Activated T-cell treated with anti-CD3 and anti-CD28 coated beads for 1 hour (primary cell): ENCODE data around the gene PWP2.
"Not testable (repeated sequence)": the region's sequence is repeated elsewhere in the genome, so short reads cannot be mapped to it uniquely, and the experiment has no call there.

ENCODE experiments used
- DNase-seq: peaks from one replicate; pipeline ENCODE4 v3.0.0-alpha.2; 2020; ENCODE audit warnings: low read depth

Gene PWP2

DNA sequence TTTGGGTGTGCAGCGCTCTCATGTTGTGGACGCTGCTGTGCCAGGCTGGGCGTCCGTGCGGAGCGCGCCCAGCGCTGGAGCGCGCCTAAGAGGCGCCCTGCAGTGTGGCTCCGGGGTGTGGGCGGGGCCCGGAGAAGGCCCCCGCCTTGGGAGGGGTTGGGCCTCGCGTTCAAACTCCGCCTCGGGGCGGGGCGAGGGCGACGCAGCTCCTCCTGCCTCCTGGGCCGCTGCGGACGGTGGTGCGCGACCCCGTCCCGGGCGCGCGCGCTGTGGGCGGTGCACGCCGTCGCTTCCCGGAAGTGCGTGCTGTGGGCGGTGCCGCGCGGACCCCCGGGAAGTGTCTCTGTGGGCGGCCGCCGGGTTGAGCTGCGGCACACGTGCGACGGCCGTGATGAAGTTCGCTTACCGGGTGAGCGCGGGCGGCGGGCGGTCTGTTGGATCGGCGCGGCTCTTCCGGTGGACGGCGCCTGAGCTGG is at the start of gene PWP2:
Gene PWP2 (plus strand): TSS at position 374 of the 476 bp plus-strand sequence. CDS start 18 bp downstream, at position 392.
- DNase-seq = not testable (repeated sequence)

DNA sequence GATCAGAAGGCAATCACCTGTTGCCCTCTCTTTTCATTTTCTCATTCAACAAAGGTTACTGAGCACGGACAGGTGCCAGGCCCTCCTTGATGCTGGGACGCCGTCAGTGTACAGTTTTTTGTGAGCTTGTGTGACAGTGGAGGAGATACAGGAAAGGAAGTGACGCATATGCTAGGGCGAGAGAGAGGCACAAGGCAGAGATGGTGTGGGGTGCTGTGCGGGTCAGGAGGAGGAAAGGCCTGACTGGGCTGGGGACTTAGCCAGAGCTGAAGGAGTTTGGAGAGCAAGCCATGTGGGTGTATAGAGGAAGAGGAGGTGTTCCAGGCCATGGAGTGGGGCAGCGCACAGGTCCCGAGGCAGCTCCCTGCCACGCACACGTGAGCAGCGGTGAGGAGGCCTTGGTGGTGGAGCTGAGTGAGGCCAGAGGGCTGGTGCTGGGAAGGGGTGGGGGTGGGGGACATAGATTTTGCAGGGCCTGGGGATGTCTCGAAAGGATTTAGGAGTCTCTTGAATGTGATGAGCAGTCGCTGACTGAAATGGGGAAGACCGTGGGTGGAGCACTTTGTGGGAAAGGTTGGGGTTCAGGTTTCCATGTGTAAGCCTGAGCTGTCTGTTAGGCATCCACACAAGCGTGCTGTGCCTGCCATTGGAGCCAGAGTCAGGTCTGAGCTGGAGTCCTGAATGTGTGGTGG is 49.1 kb upstream of the PWP2 start:
- no peak for DNase-seq

DNA sequence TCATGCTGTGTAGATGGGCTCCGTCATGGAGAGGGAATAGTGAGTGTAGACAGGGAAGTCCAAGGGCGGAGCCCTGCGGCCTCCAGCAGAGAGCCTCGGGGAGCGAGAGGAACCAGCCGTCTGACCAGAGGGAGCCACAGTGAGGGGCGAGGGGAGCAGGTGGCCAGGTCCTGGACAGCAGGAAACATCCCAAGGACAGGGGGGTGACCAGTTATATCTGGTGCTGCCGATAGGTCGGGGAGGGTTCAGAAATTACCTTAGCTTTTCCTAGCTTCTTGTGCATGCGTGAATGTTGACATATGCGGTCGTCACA is 48.6 kb upstream of the PWP2 start:
- no peak for DNase-seq

DNA sequence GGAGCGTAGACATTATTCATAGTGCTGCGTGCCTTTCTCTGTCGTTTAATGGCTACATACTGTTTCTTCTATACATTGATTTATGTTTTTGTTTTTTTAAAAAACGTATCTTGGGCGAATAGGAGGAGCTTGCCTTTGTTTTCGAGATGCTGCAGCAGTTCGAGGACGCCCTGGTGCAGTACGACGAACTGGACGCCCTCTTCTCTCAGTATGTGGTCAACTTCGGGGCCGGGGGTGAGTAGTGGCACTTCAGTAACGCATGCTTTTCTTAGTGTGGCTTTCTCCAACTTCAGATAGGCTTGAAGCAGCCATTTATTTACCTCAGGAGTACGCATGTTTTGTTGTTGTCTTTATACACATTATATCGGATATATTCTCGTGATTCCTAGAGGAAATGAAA is 48.2 kb upstream of the PWP2 start:
- no peak for DNase-seq

DNA sequence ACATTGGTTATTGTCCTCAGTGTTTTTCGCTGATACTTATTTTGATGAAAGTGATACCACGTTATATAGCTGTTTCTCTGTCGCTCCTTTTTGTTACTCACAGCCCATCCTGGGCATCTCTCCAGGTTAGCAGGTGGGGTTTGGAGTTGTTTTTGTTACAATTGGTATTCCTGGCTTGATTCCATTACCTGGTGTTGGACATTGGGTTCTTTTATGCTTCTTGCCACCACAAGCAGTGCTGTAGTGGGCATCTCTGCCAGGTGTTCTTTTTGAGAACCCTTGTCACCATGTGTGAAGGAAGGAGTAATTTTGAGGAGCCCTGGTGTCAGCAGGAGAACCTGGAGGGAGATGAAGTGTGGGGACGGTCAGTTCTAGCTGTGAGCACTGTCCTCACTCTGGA is 47.5 kb upstream of the PWP2 start:
- DNase-seq = no peak

DNA sequence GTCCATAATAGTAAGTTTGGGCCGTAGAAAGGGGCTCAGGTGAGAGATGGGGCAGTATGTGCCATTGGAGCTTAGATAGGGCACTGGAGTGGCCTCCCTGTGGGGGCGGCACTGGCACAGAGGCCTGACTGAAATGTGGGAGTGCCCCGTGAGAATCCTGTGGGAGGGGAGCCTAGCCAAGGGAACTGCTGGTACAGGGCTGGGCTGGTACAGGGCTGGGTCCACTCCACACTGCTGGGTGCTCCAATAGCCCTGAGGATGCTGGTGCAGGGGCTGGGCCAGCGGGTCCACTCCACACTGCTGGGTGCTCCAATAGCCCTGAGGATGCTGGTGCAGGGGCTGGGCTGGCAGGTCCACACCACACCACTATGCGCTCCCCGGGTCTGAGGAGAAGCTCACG is 44.8 kb upstream of the PWP2 start:
- no peak for DNase-seq

DNA sequence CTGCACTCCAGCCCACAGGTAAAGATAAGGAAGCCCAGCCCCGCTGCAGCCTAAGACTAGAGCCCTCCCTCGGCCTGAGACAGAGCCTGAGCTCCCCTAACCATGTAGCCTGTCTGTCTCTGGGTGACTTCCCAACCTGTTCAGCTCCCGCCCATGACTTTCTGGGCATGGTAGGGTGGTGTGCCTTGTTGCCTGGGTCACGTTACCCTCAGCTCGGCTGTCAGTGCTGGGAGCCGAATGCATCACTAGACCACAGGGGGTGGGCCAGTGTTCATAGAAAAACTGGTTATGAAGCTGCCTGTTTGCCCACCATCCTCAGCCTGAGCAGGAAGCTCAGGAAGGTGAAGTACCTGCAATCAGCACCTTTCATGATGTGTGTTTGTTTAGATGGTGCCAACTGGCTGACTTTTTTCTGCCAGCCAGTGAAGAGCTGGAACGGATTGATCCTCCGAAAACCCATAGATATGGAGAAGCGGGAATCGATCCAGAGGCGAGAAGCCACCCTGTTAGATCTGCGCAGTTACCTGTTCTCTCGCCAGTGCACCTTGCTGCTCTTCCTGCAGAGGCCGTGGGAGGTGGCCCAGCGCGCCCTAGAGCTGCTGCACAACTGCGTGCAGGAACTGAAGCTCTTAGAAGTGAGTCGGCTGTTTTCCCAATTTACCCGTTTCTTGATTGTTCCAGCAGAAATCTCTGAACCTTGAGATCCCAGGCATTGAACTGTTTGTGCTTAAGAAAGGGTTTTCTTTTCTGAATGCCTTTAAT is 43.9 kb upstream of the PWP2 start:
- no peak for DNase-seq

DNA sequence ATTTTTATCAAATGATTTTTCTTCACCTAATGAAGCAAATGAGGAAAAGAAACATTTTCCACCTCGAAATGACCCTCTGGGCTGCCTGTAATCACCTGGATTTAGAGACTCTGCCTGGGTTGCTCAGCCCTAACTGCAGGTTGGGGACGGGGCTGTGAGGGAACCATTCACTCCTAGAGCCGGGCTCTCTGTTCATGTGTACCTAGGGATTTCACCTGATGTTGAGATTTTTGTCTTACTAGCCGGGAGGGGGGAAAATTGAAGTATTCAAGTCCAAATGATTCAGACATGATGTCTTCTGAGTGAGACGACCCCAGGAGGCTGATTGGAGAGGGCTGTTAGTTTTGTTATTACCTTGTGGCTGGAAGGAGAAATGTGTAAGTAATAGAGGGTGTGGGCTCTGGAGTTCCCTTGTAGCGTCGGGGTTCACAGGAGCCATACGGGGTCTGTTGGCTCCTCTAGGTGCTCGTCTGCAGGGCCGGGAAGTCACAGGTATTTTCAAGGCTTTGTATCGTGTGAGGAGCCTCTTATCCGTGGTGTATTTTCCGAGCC is 42.3 kb upstream of the PWP2 start:
- no peak for DNase-seq

DNA sequence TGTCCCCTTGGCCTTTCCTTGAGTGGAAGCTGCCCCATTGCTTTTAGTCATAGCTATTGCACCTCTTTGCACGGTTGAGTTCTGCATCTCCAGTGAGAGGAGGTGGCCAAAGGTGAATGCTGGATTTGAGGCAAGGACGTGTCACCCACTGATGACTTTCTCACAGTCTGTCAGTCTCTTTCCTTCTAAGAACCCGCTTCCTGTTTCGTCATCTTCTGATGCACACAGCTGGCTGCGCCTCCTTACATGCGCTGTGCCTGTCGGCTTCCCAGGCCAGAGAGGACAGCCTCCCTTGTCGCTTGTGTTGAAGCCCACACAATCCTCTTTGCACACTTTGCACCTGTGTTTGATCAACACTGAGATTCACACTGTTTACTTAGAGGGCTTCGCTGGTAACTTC is 41.8 kb upstream of the PWP2 start:
- peak; percentile 50 for DNase-seq

DNA sequence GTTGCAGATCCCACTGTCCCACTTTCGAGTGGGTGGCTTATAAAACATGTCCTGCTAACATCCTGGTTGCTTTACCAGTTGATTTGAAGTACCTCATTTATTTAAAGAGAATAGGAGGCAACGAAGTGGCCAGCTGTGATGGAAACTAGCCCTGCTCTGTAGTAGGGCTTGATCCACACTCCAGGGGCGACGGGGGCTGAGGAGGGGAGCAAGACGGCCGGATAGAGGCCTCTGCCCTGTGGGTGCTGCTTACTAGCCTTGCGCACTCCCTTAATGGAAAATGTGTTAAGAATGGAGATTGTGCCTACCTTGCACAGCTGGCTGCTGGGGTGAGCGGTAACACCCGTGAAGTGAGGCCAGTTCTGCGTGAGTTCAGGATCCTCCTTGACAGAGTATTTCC is 41.1 kb upstream of the PWP2 start:
- no peak for DNase-seq

DNA sequence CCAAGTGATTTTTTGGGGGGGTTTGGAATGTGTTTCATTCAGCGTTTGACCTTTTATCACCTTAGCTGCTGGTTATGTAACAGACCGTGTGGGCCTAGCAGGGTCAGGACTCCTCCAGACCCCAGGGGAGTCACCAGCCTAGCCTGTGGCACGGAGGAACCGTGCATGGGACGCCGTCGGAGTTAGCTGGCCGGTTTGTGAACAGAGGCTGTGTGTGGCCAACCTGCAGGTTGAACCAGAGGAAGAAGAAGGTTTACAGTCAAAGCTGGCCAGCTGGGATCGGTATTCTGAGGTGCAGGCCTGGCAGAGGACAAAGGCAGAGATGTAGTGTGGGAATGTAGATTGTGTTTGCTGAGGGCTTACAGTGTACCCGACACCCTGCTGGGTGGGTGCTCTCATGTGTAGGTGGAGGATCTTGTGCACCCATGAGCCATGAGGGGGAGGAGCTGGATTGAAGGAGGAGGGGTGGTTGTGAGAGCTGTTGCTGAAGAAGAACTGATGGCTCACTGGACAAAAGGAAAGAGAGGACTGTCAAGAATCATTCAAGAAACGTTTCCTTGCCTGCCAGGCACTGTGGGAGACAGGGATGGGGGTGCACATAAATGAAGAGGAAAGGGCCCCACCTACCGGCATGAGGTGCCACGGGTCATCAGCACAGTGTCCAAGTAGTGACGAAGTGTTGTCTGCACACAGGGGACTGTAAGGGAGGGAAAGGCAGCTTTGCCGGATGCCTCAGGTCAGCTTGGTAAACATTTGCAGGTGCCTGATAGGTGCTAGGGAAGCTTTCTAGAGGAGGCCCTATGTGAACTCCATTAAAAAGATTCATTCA is 40.0 kb upstream of the PWP2 start:
- no peak for DNase-seq

DNA sequence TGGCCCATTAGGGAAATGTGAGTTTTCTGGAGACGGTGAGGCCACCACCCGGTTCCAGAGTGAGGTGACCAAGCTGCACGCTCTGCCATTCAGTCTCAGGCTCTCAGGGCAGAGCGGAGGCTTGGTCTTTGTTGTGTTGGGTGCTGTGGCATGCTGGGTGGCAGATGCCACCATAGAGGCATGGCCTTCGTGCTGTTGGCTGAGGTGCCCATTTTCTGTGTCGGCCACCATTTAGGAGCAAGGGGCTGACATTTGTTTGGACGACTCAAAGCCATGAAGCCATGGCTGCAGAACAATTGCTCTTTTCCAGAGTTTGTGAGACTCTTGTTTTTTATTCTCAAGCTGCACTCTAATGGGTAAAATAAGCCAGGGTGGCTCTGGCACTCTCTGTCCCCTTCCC is 36.8 kb upstream of the PWP2 start:
- no peak for DNase-seq

DNA sequence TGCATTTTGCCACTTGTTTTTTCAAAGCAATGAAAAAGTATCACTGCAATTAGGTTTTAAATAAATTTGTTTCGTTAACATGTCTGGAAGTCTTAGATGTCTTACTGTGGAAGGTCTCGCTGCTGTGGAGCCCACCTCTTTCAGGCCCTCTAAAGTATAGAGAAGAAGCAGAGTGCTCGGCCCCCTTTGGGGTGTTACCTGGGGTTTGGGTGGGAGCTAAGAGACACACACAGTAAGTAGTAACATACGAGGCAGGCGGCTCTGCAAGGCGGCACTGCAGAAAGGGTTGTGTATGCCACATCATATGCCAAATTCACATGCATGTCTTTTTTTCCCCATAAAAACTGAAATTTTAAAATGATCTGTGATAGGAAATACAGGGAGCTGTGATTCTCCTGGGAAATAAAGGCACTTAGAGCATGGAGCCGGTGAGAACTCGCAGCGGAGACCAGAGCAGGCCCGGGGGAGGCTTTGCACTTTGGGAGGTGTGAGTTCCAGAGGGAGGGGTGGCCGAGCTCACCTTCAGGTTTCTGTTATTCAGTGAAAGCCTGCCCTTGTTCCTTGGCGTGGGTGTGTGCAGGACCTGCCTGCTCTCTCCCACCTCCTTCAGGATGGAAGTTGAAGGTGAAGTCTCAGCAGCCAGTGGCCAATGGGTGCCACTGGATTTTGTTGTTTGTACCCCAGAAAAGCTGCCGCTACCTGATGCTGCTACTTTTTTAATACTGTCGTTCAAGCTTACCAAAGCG is 35.7 kb upstream of the PWP2 start:
- no peak for DNase-seq

DNA sequence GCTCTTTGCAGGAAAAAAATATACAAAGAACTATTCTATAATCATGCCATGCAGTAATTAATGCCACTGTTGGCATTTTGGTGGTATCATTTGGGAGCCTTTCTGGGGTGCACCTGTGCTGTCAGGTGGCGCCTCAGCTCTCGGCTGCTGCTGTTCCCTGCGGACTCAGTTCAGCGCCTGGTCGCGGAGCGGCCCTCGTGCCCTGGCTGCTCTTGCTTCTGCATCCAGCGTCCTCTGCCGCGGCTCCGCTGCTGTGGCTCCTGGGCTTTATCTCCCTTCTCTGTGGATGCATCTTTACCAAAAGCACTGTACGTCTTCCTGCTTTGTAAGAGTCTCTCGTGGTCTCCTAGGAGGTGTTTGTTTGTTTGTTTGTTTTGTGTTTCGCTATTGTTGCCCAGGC is 35.1 kb upstream of the PWP2 start:
- no peak for DNase-seq

DNA sequence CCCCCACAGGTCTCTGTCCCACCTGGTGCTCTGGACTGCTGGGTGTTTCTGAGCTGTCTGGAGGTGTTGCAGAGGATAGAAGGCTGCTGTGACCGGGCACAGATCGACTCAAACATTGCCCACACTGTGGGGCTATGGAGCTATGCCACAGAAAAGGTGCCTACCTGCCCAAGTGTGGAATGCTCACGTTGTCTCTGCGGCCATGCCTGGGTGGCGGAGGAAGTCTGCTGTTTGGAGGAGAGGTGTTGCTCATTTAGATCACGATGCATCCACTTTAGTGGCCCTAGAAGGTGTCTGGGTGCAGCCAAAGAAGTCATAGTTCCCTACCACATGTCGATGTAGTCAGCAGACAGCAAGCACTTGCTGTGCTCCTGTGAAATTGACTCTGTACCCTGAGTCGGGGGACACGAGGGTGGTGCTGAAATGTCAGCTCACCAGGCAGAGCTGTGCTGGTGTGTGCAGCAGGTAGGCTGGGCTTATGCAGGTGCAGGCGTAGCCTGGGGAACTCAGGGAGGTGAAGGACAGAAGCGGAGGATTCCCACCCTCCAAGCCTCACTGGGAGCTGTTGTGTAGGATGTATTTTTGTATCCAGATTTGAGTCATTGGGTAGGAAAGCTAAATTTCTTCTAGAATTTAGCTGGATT is 32.8 kb upstream of the PWP2 start:
- no peak for DNase-seq

DNA sequence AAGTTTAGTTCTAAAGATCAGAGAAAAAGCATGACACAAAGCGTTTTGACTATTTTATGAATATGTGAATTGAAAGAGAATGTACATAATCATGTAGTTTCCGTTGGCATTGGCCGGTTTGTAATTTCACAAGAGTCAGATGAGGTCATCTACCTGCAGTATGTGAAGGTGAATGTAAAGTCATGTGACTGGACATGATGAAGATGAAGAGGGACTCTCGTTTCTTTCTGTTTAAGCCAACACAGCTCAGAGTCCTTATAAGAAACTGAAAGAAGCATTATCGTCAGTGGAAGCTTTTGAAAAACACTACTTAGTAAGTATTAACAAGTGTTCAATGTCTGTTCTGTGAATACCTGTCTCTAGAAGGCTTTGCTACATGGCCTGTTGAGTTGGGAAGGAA is 30.9 kb upstream of the PWP2 start:
- DNase-seq = no peak

DNA sequence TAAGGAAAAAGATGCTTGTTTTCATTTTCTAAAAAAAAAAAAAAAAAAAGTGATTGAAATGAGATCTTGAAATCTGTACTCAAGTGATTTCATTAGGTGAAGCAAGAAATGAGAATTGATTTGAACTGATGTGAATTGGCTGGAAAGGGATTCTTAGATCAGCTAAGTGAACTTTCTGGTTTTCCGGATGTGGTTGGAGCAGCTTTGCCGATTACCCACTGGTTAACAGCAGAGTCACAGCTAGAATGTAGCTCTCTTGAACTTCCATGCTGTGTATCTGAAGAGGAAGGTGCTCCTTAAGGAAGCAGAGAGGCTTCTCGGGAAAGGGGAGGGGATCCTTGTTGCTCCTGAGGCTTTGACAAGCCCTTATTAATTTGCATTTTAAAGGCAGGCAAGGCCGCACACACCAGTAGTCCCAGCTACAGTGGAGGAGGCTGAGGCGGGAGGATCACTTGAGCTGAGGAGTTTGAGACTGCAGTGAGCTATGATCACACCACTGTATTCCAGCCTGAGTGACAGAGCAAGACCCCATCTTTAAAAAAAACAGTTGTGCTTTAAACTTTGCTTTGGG is 28.7 kb upstream of the PWP2 start:
- no peak for DNase-seq

DNA sequence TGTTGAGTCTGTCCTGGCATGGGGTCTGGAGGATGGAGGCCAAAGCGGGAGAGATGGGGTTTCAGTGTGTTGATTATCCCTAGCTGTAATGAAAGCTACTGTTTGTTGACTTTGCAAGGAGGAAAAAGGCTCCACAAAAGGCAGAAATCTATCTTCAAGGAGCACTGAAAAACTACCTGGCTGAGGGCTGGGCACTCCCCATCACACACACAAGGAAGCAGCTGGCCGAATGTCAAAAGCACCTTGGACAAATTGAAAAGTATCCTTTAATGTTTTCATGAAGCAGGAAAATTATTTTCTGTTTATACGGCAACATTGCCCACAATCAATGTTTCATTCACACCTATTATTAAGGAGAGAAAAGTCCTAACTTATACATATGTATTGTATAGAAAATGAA is 27.8 kb upstream of the PWP2 start:
- DNase-seq = no peak

DNA sequence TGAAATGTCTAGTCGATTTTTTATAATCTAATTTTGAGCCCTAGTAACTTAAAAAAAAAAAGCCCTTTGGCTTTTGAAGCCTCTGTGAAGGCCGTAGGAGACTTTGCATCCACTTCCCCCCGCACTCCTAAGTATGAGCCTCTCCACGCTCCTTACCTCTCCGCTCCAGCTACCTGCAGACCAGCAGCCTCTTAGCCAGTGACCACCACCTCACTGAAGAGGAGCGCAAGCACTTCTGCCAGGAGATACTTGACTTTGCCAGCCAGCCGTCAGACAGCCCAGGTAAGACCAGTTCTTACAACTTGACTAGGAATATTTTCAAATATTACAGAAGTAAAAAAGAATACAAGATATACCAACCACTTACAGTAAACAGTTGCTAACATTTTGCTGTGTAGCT is 27.4 kb upstream of the PWP2 start:
- DNase-seq = no peak

DNA sequence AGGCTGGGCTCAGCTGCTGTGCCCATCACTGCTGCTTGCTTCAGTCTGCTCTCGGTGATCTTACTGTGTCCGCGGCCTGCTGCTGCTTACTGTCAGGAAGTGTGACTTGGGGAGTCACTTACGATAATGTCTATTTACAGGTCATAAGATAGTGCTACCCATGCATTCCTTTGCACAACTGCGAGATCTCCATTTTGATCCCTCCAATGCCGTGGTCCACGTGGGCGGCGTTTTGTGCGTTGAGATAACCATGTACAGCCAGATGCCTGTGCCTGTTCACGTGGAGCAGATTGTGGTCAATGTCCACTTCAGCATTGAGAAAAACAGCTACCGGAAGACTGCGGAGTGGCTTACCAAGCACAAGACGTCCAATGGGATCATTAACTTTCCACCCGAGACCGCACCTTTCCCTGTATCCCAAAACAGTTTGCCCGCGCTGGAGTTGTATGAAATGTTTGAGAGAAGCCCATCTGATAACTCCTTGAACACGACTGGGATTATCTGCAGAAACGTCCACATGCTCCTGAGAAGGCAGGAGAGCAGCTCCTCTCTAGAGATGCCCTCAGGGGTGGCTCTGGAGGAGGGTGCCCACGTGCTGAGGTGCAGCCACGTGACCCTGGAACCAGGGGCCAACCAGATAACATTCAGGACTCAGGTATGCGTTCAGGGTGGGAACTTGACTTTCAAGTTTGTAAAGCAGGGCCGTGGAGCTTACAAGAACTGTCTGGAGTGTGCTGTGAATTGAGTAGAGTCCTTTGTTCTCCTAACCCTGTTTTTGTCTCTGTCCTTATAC is 24.4 kb upstream of the PWP2 start:
- no peak for DNase-seq
